ENCODE measurements around the gene TRAPPC2.
A peak's percentile ranks its signal among the peaks of the same experiment; 100 is the strongest.

The TRAPPC2 gene

DNA sequence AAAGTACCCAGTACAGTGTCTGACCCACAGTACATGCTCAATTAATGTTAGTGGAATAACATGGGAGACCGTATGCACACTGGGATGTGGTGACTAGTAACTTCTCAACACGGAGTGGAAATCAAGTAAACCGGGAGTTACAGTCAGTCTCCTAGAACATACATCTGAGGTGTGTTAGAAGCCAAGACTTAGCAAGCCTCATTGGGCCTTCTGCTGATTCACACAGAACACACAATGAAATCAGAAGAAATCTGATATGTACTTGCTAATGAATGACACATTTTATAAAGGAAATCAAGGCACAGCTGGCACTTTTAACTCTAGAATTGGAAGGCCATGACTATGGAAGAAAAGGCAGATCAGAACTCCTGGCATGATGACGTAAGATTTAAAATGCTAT lies 13.0 kb downstream of the TRAPPC2 start:
- Histone ChIP-seq H3K27ac (ENCODE audit: low read depth, low read length) (no peak overlapping the region), H3K27me3 (ENCODE audit: control insufficient read depth, insufficient read depth, low read length) (no peaks in the 10 kb centered on the region; the same call in 1 of the 2 replicates), H3K9me3 (ENCODE audit: control insufficient read depth, insufficient read depth, low read depth, low read length) (no peaks in the 10 kb centered on the region), H3K9ac (ENCODE audit: low read length) (no peak overlapping the region), H3K4me3 (ENCODE audit: low read depth, low read length) (no peak overlapping the region), H3K36me3 (ENCODE audit: control insufficient read depth, insufficient read depth, low read length) (peaks cover 46% of the 10 kb centered on the region), H3K4me1 (ENCODE audit: control insufficient read depth, insufficient read depth, low read length) (peaks cover 11% of the 10 kb centered on the region; the same call in 1 of the 2 replicates)

DNA sequence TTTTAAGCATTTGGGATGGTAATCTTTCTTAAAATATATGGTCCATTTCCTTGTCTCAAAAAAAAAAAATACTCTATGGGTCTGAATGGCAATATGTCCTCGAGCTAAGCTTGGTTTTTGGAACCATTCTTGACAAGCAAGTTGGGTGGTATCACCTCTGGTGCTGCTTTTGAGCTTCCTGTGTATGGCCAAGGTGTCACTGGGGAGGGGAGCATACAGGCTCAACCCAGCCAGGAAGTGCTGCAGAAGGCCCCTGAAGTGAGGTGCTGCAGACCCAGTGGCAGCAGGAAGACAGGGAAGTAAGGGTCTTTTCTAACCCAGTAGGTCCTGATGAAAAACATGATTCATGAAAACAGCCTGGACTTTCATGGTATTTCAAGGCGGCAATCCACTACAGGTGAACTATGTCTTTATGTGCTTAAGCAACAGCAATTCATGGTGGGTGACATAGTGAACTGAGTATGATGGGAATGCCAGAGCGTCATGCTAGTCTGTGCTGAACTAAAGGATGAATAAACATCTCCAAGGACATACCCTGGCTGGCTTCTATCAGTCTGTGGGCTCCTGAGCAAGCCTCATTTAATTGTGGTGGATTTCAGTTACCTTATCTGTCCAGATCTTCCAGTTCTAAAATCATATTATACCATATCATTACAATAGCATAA lies 15.1 kb downstream of the TRAPPC2 start:
- H3K9ac ChIP-seq (ENCODE audit: low read length), result no peak overlapping the region
- H3K36me3 ChIP-seq (ENCODE audit: control insufficient read depth, insufficient read depth, low read length), result peaks cover 63% of the 10 kb centered on the region
- no peaks in the 10 kb centered on the region; the same call in 1 of the 2 replicates for H3K27me3 ChIP-seq (ENCODE audit: control insufficient read depth, insufficient read depth, low read length)
- H3K4me1 ChIP-seq (ENCODE audit: control insufficient read depth, insufficient read depth, low read length), result peaks cover 6% of the 10 kb centered on the region; the same call in 1 of the 2 replicates
- no peak overlapping the region for H3K27ac ChIP-seq (ENCODE audit: low read depth, low read length)
- H3K9me3 ChIP-seq (ENCODE audit: control insufficient read depth, insufficient read depth, low read depth, low read length), result no peaks in the 10 kb centered on the region
- no peak overlapping the region for H3K4me3 ChIP-seq (ENCODE audit: low read depth, low read length)

DNA sequence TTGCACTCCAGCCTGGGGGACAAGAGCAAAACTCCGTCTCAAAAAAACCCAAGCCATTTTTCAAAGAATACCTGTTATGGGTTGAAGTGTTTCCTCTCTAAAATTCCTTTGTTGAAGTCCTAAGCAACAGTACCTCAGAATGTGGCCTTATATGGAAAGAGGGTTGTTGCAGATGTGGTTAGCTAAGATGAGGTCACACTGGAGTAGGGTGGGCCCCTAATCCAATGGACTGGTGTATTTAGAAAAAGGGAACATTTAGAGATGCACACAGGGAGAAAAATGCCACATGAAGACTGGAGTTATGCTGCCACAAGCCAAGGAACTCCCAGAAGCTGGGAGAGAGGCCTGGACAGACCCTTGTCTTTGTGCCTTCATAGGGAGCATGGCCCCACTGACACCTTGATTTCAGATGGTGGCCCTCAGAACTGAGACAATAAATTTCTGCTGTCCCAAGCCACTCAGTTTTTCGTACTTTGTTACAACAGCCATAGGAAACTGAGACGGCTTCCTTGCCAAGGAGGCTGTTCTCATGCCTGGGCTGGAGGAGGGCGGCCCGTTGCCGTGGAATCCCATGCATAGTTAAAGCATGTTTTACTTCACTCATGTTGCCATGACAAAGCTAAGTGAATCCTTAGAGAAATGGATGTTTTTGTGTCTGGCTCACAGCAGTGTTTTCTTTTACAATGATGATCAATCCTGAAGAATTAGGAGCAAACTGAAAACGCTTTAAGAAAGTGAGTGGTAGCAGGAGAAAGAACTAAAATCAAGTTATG lies 16.5 kb downstream of the TRAPPC2 start:
- peaks cover 63% of the 10 kb centered on the region for H3K36me3 ChIP-seq (ENCODE audit: control insufficient read depth, insufficient read depth, low read length)
- H3K4me1 ChIP-seq (ENCODE audit: control insufficient read depth, insufficient read depth, low read length), result peaks cover 5% of the 10 kb centered on the region; the same call in 1 of the 2 replicates
- H3K27ac ChIP-seq (ENCODE audit: low read depth, low read length), result no peak overlapping the region; the same call in 1 of the 2 replicates
- no peaks in the 10 kb centered on the region for H3K9me3 ChIP-seq (ENCODE audit: control insufficient read depth, insufficient read depth, low read depth, low read length)
- H3K9ac ChIP-seq (ENCODE audit: low read length), result peak overlapping the region; percentile 47
- no peak overlapping the region for H3K4me3 ChIP-seq (ENCODE audit: low read depth, low read length)
- no peaks in the 10 kb centered on the region; the same call in 1 of the 2 replicates for H3K27me3 ChIP-seq (ENCODE audit: control insufficient read depth, insufficient read depth, low read length)

DNA sequence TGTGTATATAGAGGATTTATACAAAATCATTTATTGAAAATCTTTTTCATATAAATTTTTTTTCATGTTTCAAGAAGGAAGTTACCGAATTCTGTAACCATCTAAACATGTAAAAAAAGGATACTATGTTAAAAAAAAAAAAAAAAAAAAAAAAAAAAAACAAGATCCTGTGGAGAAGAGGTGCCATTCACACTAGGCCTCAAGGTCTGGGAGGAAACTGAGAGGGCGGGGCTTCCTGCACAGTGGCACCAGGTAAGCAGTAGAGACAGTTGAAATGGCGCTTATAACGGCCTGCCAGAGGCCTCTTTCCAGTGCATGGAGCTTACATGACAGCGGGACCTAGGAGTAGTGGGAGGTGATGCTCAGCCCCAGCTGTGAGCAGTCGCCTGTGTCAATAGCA lies 17.5 kb downstream of the TRAPPC2 start:
- H3K9ac ChIP-seq (ENCODE audit: low read length), result no peak overlapping the region
- no peak overlapping the region for H3K4me3 ChIP-seq (ENCODE audit: low read depth, low read length)
- H3K27me3 ChIP-seq (ENCODE audit: control insufficient read depth, insufficient read depth, low read length), result no peaks in the 10 kb centered on the region; the same call in 1 of the 2 replicates
- no peak overlapping the region for H3K27ac ChIP-seq (ENCODE audit: low read depth, low read length)
- peaks cover 66% of the 10 kb centered on the region for H3K36me3 ChIP-seq (ENCODE audit: control insufficient read depth, insufficient read depth, low read length)
- H3K4me1 ChIP-seq (ENCODE audit: control insufficient read depth, insufficient read depth, low read length), result peaks cover 5% of the 10 kb centered on the region; the same call in 1 of the 2 replicates
- no peaks in the 10 kb centered on the region for H3K9me3 ChIP-seq (ENCODE audit: control insufficient read depth, insufficient read depth, low read depth, low read length)

DNA sequence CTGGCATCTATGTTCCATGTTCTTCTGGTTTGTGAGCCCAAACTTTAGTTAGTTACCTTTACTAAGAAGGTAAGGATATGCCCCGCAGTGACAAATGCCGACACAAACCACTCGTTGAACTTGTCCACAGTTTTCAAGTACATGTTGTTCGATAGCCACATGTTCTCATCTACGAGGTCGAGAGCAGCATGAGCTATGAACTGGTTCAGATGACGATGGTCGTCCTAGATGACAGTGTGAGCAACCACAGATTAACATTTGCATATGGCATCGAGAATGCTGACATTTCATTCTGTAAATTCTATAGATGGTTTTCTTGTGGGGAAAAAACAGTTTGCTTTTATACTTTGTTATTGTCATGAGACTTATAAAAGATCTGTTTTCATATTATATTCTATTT lies 18.0 kb downstream of the TRAPPC2 start:
- Histone ChIP-seq H3K9ac (ENCODE audit: low read length) (no peak overlapping the region), H3K4me1 (ENCODE audit: control insufficient read depth, insufficient read depth, low read length) (peaks cover 5% of the 10 kb centered on the region; the same call in 1 of the 2 replicates), H3K36me3 (ENCODE audit: control insufficient read depth, insufficient read depth, low read length) (peaks cover 71% of the 10 kb centered on the region), H3K9me3 (ENCODE audit: control insufficient read depth, insufficient read depth, low read depth, low read length) (no peaks in the 10 kb centered on the region), H3K4me3 (ENCODE audit: low read depth, low read length) (no peak overlapping the region), H3K27ac (ENCODE audit: low read depth, low read length) (no peak overlapping the region), H3K27me3 (ENCODE audit: control insufficient read depth, insufficient read depth, low read length) (no peaks in the 10 kb centered on the region; the same call in 1 of the 2 replicates)

DNA sequence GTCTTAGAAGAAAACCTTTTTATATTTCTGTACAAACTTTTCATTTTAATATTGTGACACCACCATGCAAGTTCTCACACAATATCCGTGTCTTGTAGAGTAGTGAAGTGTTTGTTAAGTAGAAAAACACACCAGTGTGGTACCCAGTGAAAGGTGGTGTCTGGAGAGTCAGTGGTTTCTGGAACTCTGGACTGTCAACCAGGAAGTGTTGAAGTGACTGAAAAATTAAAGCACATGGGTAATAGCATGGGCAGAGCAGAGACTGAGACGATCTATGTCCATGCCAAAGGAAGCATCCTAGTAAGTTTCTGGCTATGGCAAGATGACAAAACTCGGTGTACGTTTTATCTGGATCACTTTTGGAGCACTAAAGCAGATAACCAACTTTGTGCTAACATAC lies 23.3 kb downstream of the TRAPPC2 start:
- Histone ChIP-seq H3K27me3 (ENCODE audit: control insufficient read depth, insufficient read depth, low read length) (no peaks in the 10 kb centered on the region), H3K4me3 (ENCODE audit: low read depth, low read length) (no peak overlapping the region), H3K9ac (ENCODE audit: low read length) (no peak overlapping the region), H3K9me3 (ENCODE audit: control insufficient read depth, insufficient read depth, low read depth, low read length) (no peaks in the 10 kb centered on the region), H3K27ac (ENCODE audit: low read depth, low read length) (no peak overlapping the region), H3K36me3 (ENCODE audit: control insufficient read depth, insufficient read depth, low read length) (peaks cover 64% of the 10 kb centered on the region), H3K4me1 (ENCODE audit: control insufficient read depth, insufficient read depth, low read length) (no peaks in the 10 kb centered on the region)

DNA sequence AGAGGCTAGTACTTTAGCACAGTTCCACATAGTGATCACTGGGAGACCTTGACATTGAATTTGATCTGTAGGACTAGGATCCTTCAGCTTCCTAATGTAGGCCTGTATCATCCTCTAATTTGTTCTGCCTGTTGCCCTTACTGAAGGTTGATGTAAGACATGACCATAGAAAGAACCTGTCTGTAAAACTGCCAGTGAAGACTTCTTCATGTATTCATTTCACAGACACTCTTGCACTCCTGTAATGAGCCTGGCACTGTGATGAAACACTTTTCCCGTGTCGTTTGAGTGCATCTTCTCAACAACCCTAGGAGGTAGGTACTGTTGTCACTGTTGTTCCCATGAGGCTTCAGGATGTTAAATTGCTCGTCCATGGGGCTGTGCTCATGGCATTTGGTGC lies 30.8 kb downstream of the TRAPPC2 start:
- no peaks in the 10 kb centered on the region for H3K27me3 ChIP-seq (ENCODE audit: control insufficient read depth, insufficient read depth, low read length)

DNA sequence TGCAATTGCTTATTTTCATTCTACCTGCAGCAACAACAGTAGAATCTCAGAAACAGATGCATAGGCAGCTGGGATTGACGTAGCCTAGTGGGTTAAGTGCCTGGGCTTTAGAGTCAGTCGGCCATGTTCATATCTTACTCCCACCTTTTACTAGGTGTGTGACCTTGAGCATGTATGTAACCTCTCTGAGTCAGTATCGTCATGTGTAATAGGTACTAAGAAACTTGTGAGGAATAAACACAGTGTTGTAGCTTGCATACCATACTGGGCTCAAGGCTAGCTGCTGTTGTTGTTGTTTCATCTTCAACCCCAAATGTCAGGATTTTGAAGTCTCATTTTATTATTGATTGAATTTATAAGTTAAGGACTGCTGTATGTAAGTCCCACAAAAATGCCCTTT lies 31.3 kb downstream of the TRAPPC2 start:
- H3K27ac ChIP-seq (ENCODE audit: low read depth, low read length), result no peak overlapping the region
- no peak overlapping the region for H3K4me3 ChIP-seq (ENCODE audit: low read depth, low read length)
- H3K27me3 ChIP-seq (ENCODE audit: control insufficient read depth, insufficient read depth, low read length), result no peaks in the 10 kb centered on the region

More for the DNA sequence above, 30.8 kb downstream of the TRAPPC2 start:
- H3K9ac ChIP-seq (ENCODE audit: low read length), result no peak overlapping the region
- peaks cover 24% of the 10 kb centered on the region for H3K36me3 ChIP-seq (ENCODE audit: control insufficient read depth, insufficient read depth, low read length)
- H3K4me1 ChIP-seq (ENCODE audit: control insufficient read depth, insufficient read depth, low read length), result peaks cover 13% of the 10 kb centered on the region
- H3K9me3 ChIP-seq (ENCODE audit: control insufficient read depth, insufficient read depth, low read depth, low read length), result no peaks in the 10 kb centered on the region
- H3K4me3 ChIP-seq (ENCODE audit: low read depth, low read length), result no peak overlapping the region
- H3K27ac ChIP-seq (ENCODE audit: low read depth, low read length), result no peak overlapping the region

DNA sequence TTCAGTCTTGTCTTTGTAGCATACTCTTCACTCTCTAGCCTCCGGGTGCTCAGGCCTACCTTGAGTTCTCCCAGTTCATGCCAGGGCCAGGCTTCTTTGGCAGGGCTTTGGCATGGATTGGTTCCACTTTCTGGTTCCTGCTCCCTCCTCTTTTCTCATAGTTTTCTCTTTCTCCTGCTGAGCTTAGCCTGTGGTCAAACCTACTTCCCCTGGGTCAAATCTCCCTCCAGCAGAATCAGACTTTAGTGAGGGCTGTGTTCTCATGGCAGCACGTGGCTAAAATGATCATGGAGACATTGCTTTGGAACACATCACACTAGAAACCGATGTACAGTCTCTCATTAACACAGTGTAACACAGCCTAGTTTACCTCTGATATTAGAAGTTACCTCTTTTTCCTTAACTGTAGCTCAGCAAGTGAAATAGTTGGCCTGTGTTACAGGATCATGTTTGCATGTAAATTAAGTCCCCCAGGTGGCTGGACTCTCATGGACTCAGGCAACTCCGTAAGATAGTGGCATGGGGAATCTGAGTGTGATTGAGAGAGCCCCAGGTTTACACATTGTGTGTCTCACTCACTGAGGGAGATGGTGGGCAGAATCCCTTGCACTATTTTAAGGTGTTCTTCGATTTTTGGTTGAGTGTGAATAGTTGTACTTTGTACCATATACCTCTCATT lies 32.2 kb downstream of the TRAPPC2 start:
- no peaks in the 10 kb centered on the region for H3K27me3 ChIP-seq (ENCODE audit: control insufficient read depth, insufficient read depth, low read length)
- H3K9ac ChIP-seq (ENCODE audit: low read length), result no peak overlapping the region
- H3K36me3 ChIP-seq (ENCODE audit: control insufficient read depth, insufficient read depth, low read length), result peaks cover 19% of the 10 kb centered on the region
- no peak overlapping the region for H3K4me3 ChIP-seq (ENCODE audit: low read depth, low read length)
- no peaks in the 10 kb centered on the region for H3K9me3 ChIP-seq (ENCODE audit: control insufficient read depth, insufficient read depth, low read depth, low read length)
- H3K27ac ChIP-seq (ENCODE audit: low read depth, low read length), result no peak overlapping the region
- H3K4me1 ChIP-seq (ENCODE audit: control insufficient read depth, insufficient read depth, low read length), result peaks cover 22% of the 10 kb centered on the region

More for the DNA sequence above, 31.3 kb downstream of the TRAPPC2 start:
- Histone ChIP-seq H3K9ac (ENCODE audit: low read length) (no peak overlapping the region), H3K4me1 (ENCODE audit: control insufficient read depth, insufficient read depth, low read length) (peaks cover 15% of the 10 kb centered on the region), H3K36me3 (ENCODE audit: control insufficient read depth, insufficient read depth, low read length) (peaks cover 20% of the 10 kb centered on the region), H3K9me3 (ENCODE audit: control insufficient read depth, insufficient read depth, low read depth, low read length) (no peaks in the 10 kb centered on the region)

DNA sequence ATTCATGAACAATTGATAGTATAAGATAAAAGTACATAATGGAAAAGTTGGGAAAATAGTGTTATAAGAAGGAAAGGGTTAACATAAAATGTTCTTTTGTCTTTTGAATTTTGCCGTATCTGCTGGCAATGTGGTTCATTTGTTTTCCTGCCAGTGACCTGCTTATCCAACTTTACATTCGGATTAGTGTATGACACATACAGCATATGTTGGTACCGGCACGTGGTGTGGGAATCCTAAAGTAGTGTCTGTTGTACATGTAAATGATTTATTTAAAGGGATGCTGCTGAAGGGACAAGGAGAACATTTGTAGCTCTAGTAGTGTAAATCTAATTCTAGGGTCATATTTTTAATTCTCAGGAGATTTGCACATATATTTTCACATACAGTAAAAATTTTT lies 34.0 kb downstream of the TRAPPC2 start:
- Histone ChIP-seq H3K27me3 (ENCODE audit: control insufficient read depth, insufficient read depth, low read length) (no peaks in the 10 kb centered on the region), H3K4me3 (ENCODE audit: low read depth, low read length) (no peak overlapping the region), H3K4me1 (ENCODE audit: control insufficient read depth, insufficient read depth, low read length) (peaks cover 22% of the 10 kb centered on the region), H3K36me3 (ENCODE audit: control insufficient read depth, insufficient read depth, low read length) (peaks cover 17% of the 10 kb centered on the region), H3K9ac (ENCODE audit: low read length) (no peak overlapping the region), H3K27ac (ENCODE audit: low read depth, low read length) (no peak overlapping the region), H3K9me3 (ENCODE audit: control insufficient read depth, insufficient read depth, low read depth, low read length) (no peaks in the 10 kb centered on the region)

All from HUES6 (cell line).